OCI-M2 (cell line): ENCODE measurements around the gene ZNF428.
A peak's percentile ranks its signal among the peaks of the same experiment; 100 is the strongest.
"Not testable (repeated sequence)": the region's sequence is repeated elsewhere in the genome, so short reads cannot be mapped to it uniquely, and the experiment has no call there.

Experiments used
- DNase-seq: peaks from one replicate; lab custom pipeline; 2025; ENCODE audit not compliant: unreplicated experiment; lab: John Stamatoyannopoulos, UW

Gene ZNF428

GRCh38 chr19:43594710-43595604, 24.5 kb downstream of the ZNF428 start:
- DNase-seq = peak; percentile 34

GRCh38 chr19:43594081-43594697, 25.2 kb downstream of the ZNF428 start:
- DNase-seq = no peak

GRCh38 chr19:43592800-43593350, 26.6 kb downstream of the ZNF428 start:
- DNase-seq = no peak

GRCh38 chr19:43591904-43592772, 27.3 kb downstream of the ZNF428 start:
- no peak for DNase-seq

GRCh38 chr19:43589678-43590077, 29.8 kb downstream of the ZNF428 start:
- DNase-seq = no peak

- DNase-seq = no peak
These were observed 30.2 kb downstream of the ZNF428 start for GRCh38 chr19:43589277-43589676.

- DNase-seq = not testable (repeated sequence)
These were observed 32.4 kb downstream of the ZNF428 start for GRCh38 chr19:43587029-43587428.

GRCh38 chr19:43586346-43586745, 33.1 kb downstream of the ZNF428 start:
- DNase-seq = no peak

GRCh38 chr19:43584484-43584883, 34.9 kb downstream of the ZNF428 start:
- no peak for DNase-seq

GRCh38 chr19:43582495-43582894, 36.9 kb downstream of the ZNF428 start:
- no peak for DNase-seq

- no peak for DNase-seq
These were observed 38.0 kb downstream of the ZNF428 start for GRCh38 chr19:43581467-43581866.

- no peak for DNase-seq
These were observed 40.6 kb downstream of the ZNF428 start for GRCh38 chr19:43578787-43579186.

GRCh38 chr19:43575955-43576878, 43.2 kb downstream of the ZNF428 start:
- DNase-seq = no peak

- DNase-seq = peak; percentile 91
These were observed 44.1 kb downstream of the ZNF428 start, which contains the start of the genes PINLYP and XRCC1 for GRCh38 chr19:43575156-43575950. Gene PINLYP, plus strand, starts transcription at chr19:43575801. Its CDS starts 1,391 bp downstream, at chr19:43577192. Gene XRCC1, minus strand, starts transcription at chr19:43575527. Its CDS starts 69 bp downstream, at chr19:43575458.

- DNase-seq = no peak
These were observed 44.8 kb downstream of the ZNF428 start for GRCh38 chr19:43574424-43575155.

- no peak for DNase-seq
These were observed 47.2 kb downstream of the ZNF428 start for GRCh38 chr19:43572171-43572588.

- no peak for DNase-seq
These were observed 49.1 kb downstream of the ZNF428 start for GRCh38 chr19:43570174-43570791.

- DNase-seq = no peak
These were observed 49.8 kb downstream of the ZNF428 start for GRCh38 chr19:43569657-43570056.
